K562 (cell line): Measurements from ENCODE around the gene ACHE.

ENCODE experiments used
- CBX3 ChIP-seq, 2 experiments: IDR thresholded peaks; 1 replicate in 1 of 2; 2 replicates in 1 of 2; pipeline ENCODE4 v1.6.1; 2012; ENCODE audit warnings: inconsistent platforms in 2 of 2, low read length in 2 of 2, borderline replicate concordance in 1 of 2, control low read depth in 1 of 2
- CREM ChIP-seq: IDR thresholded peaks from 2 replicates; pipeline ENCODE4 v1.6.1; 2014; ENCODE audit warnings: antibody characterized with exemption, low read depth
- FOXM1 ChIP-seq, 2 experiments: fragments of 450-650 bp in 1 of 2; sonication (generic) in 1 of 2; formaldehyde crosslinking in 1 of 2; IDR thresholded peaks; 2 replicates each; pipeline versions ENCODE4 v1.6.1 to v1.9.0; 2017 to 2022; ENCODE audit warnings: low read depth in 2 of 2, mild to moderate bottlenecking in 2 of 2, missing genetic modification reagents in 1 of 2, moderate library complexity in 1 of 2
- GABPA ChIP-seq: fragments of 200-800 bp; sonication (Bioruptor generic); conservative IDR thresholded peaks from 2 replicates; pipeline ENCODE4 v1.6.1; 2016; ENCODE audit warnings: low read depth, missing genetic modification characterization, missing compliant biosample characterization
- KLF1 ChIP-seq: fragments of 450-650 bp; IDR thresholded peaks from 2 replicates; pipeline ENCODE4 v1.6.1; 2016; ENCODE audit warnings: missing genetic modification characterization, missing compliant biosample characterization
- MYC ChIP-seq, 2 experiments: fragments of 250-450 bp in 1 of 2; sonication (Bioruptor Pico) in 1 of 2; IDR thresholded peaks; 2 replicates each; pipeline versions ENCODE4 v1.5.1 to v1.6.1; 2012 to 2021; ENCODE audit warnings: low read depth in 2 of 2, borderline replicate concordance in 1 of 2, improper control_type of control experiment in 1 of 2, low read length in 1 of 2, mild to moderate bottlenecking in 1 of 2, moderate library complexity in 1 of 2
- SP2 ChIP-seq: IDR thresholded peaks from 2 replicates; pipeline ENCODE4 v1.6.1; 2011; ENCODE audit warnings: mild to moderate bottlenecking, low read depth, low read length, moderate library complexity; ENCODE audit not compliant: poor library complexity, severe bottlenecking; ENCODE audit errors: extremely low read depth
- YBX1 ChIP-seq: fragments of 450-650 bp; IDR thresholded peaks from 2 replicates; pipeline ENCODE4 v1.7.1; 2016; ENCODE audit warnings: mild to moderate bottlenecking
- ZNF124 ChIP-seq: sonication (generic); formaldehyde crosslinking; IDR thresholded peaks from 2 replicates; pipeline ENCODE4 v1.8.1; 2022; ENCODE audit warnings: missing genetic modification reagents
- ZNF444 ChIP-seq: fragments of 250-450 bp; sonication (Bioruptor Pico); IDR thresholded peaks from 2 replicates; pipeline ENCODE4 v1.4.0; 2020; ENCODE audit warnings: mild to moderate bottlenecking, moderate library complexity
- ZNF589 ChIP-seq: fragments of 200-800 bp; sonication (Bioruptor generic); IDR thresholded peaks from 2 replicates; pipeline ENCODE4 v1.6.1; 2016; ENCODE audit warnings: low read depth, missing genetic modification characterization, missing compliant biosample characterization
- TF ChIP-seq, protein P1 (sequence below): fragments of 450-650 bp; formaldehyde crosslinking; conservative IDR thresholded peaks from 2 replicates; pipeline ENCODE4 v1.4.0; 2022; ENCODE audit warnings: mild to moderate bottlenecking, missing genetic modification characterization
- TF ChIP-seq, protein P2 (sequence below), 3 experiments: IDR thresholded peaks in 2 of 3; conservative IDR thresholded peaks in 1 of 3; 2 replicates each; pipeline ENCODE4 v1.5.1; 2011 to 2012; ENCODE audit warnings: low read length in 3 of 3, mild to moderate bottlenecking in 3 of 3, control low read depth in 2 of 3, improper control_type of control experiment in 1 of 3, inconsistent platforms in 1 of 3, low read depth in 1 of 3, mixed read lengths in 1 of 3, moderate library complexity in 1 of 3; ENCODE audit not compliant: insufficient read depth in 2 of 3
- TF ChIP-seq, protein P3 (sequence below): fragments of 450-650 bp; conservative IDR thresholded peaks from 2 replicates; pipeline ENCODE4 v1.6.1; 2016; ENCODE audit warnings: missing genetic modification characterization, low read depth, mild to moderate bottlenecking, missing compliant biosample characterization, moderate library complexity

DNA sequence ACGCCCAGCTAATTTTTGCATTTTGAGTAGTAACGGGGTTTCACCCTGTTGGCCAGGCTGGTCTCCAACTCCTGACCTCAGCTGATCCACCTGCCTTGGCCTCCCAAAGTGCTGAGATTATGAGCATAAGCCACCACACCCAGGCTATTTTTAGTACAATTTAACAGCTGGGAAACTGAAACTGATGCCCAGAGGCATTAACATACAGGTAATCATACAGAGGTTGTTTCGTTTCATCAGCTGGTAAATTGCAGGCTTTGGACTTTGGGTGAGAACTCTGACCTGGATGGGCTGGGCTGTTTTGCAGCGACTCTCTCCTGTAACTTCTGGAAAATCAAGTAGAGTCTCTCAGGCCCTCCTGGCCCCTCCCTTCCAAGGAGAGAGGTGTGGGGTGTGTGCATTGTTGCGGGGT lies 6.2 kb upstream of the ACHE start:
- TF ChIP-seq, protein P1, sequence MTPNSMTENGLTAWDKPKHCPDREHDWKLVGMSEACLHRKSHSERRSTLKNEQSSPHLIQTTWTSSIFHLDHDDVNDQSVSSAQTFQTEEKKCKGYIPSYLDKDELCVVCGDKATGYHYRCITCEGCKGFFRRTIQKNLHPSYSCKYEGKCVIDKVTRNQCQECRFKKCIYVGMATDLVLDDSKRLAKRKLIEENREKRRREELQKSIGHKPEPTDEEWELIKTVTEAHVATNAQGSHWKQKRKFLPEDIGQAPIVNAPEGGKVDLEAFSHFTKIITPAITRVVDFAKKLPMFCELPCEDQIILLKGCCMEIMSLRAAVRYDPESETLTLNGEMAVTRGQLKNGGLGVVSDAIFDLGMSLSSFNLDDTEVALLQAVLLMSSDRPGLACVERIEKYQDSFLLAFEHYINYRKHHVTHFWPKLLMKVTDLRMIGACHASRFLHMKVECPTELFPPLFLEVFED (CRISPR knock-in tag) = no peak
- TF ChIP-seq, protein P2, sequence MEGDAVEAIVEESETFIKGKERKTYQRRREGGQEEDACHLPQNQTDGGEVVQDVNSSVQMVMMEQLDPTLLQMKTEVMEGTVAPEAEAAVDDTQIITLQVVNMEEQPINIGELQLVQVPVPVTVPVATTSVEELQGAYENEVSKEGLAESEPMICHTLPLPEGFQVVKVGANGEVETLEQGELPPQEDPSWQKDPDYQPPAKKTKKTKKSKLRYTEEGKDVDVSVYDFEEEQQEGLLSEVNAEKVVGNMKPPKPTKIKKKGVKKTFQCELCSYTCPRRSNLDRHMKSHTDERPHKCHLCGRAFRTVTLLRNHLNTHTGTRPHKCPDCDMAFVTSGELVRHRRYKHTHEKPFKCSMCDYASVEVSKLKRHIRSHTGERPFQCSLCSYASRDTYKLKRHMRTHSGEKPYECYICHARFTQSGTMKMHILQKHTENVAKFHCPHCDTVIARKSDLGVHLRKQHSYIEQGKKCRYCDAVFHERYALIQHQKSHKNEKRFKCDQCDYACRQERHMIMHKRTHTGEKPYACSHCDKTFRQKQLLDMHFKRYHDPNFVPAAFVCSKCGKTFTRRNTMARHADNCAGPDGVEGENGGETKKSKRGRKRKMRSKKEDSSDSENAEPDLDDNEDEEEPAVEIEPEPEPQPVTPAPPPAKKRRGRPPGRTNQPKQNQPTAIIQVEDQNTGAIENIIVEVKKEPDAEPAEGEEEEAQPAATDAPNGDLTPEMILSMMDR (IDR thresholded peaks at IDR 0.05 in 2 of 3, conservative IDR thresholded peaks at IDR 0.05 in 1 of 3; ENCODE audit: insufficient read depth in 2 of 3, low read depth in 1 of 3, low read length in 3 of 3) = no peak
- TF ChIP-seq CREM = no peak
- no peak for TF ChIP-seq ZNF444 (CRISPR knock-in tag)
- TF ChIP-seq SP2 = no peak
- TF ChIP-seq KLF1 = no peak
- no peak for TF ChIP-seq MYC (IDR thresholded peaks at IDR 0.05; ENCODE audit: low read depth, low read length)
- TF ChIP-seq MYC (CRISPR knock-in tag; IDR thresholded peaks at IDR 0.05; ENCODE audit: borderline replicate concordance, low read depth) = no peak
- TF ChIP-seq FOXM1 (IDR thresholded peaks at IDR 0.05; ENCODE audit: low read depth) = no peak
- no peak for TF ChIP-seq FOXM1 (CRISPR knock-in tag; IDR thresholded peaks at IDR 0.05; ENCODE audit: low read depth)
- TF ChIP-seq GABPA (tag) = no peak
- TF ChIP-seq CBX3 (IDR thresholded peaks at IDR 0.05; ENCODE audit: borderline replicate concordance in 1 of 2, low read length in 2 of 2) = no peak
- no peak for TF ChIP-seq ZNF124
- TF ChIP-seq YBX1 = no peak
- TF ChIP-seq ZNF589 (CRISPR knock-in tag) = no peak
- TF ChIP-seq, protein P3, sequence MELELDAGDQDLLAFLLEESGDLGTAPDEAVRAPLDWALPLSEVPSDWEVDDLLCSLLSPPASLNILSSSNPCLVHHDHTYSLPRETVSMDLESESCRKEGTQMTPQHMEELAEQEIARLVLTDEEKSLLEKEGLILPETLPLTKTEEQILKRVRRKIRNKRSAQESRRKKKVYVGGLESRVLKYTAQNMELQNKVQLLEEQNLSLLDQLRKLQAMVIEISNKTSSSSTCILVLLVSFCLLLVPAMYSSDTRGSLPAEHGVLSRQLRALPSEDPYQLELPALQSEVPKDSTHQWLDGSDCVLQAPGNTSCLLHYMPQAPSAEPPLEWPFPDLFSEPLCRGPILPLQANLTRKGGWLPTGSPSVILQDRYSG = no peak
